ENCODE measurements around the gene PSMC5.
"Not testable (repeated sequence)": the region's sequence is repeated elsewhere in the genome, so short reads cannot be mapped to it uniquely, and the experiment has no call there.

The PSMC5 gene

DNA sequence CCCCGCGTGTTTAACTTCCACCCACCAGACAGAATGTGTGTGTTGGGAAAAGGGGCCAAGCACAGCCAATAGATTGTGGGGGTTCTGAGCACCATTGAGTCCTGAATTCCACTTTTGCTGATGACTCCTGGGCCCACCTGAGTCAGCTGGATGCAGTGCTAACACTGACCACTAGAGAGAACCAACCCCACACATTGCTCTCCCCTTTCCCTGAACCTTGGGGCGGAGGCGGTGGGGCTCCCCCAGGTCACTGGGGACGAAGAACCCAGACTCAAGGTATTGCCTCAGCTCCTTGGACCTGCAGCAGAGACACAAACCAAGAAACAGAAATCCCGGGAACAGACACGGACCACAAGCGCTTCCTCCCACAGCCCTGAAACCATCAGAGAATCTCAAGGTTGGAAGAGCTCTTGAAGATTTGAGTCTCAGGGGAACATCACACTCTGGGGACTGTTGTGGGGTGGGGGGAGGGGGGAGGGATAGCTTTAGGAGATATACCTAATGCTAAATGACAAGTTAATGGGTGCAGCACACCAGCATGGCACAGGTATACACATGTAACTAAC lies 46.9 kb downstream of the PSMC5 start:
- DNase-seq, result not testable (repeated sequence)

GRCh38 chr17:63874693-63875092 lies 47.5 kb downstream of the PSMC5 start:
- DNase-seq, result not testable (repeated sequence)

- DNase-seq, result not testable (repeated sequence)
Observed at GRCh38 chr17:63878413-63878812, 51.2 kb downstream of the PSMC5 start.

- no peak for DNase-seq
Observed at GRCh38 chr17:63880706-63881105, 53.5 kb downstream of the PSMC5 start.

DNA sequence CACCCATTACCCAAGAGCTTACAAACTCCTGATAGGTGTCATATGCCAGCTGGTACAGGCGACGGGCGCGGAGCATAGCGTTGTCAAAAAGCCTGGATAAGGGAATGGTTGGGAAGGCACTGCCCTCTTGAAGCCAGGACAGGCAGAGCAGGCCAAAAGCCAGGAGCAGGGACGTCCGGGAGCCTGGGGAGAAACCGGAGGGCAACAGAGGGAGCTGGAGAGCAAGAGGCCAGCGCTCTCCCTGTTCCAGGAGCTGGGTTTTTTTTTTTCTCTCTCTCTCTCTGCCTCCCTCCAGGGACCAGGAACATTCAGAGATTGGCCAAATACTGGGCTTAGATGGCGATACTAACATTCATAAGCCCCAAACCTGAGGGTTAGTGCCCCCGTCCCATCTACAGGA lies 54.1 kb downstream of the PSMC5 start:
- not testable (repeated sequence) for DNase-seq
